PC-3 (cell line): ENCODE measurements around the gene VWA5A. TPM values are rescaled to one million over a fixed set of nuclear protein-coding genes. Genes with fewer than 3 reads are reported as not detected.
A peak's percentile ranks its signal among the peaks of the same experiment; 100 is the strongest.
"Not testable (repeated sequence)": the region's sequence is repeated elsewhere in the genome, so short reads cannot be mapped to it uniquely, and the experiment has no call there.

Experiments used
- ATAC-seq: fragments of 200-7000 bp; cut with Tn5 transposase; 2 replicates; pipeline ENCODE4 v1.9.1; 2020; ENCODE audit warnings: mild to moderate bottlenecking, moderate library complexity
- BruUV-seq: library from RNA; stranded (reverse); fragments of 400-500 nt; replicated peaks from 2 replicates; lab custom pipeline; 2021; lab: Mats Ljungman, UMichigan
- CTCF ChIA-PET: fragments of 300-600 bp; sonication (Branson Sonifier 250); formaldehyde crosslinking; loops from one replicate; lab custom pipeline; 2022; ENCODE audit warnings: antibody characterized with exemption; lab: Charles Lee
- POLR2A ChIA-PET: fragments of 300-600 bp; sonication (Branson Sonifier 250); formaldehyde crosslinking; loops from one replicate; lab custom pipeline; 2022; ENCODE audit warnings: antibody characterized with exemption; ENCODE audit not compliant: unreplicated experiment; lab: Charles Lee
- DNase-seq: peaks from one replicate; pipeline ENCODE4 v3.0.0-alpha.2; 2015
- H2AFZ ChIP-seq: fragments of 300-600 bp; sonication (generic); 2 replicates; pipeline ENCODE4 v1.6.0; 2016; ENCODE audit warnings: antibody characterized with exemption, low read length
- H3F3A ChIP-seq: fragments of 300-600 bp; sonication (generic); one replicate; pipeline ENCODE4 v1.6.0; 2017; ENCODE audit warnings: antibody characterized with exemption, low read length, control low read depth, mild to moderate bottlenecking; ENCODE audit not compliant: unreplicated experiment
- H3K27ac ChIP-seq: fragments of 300-600 bp; sonication (generic); 2 replicates; pipeline ENCODE4 v1.5.1; 2016; ENCODE audit warnings: mild to moderate bottlenecking, low read length
- H3K27me3 ChIP-seq: fragments of 300-600 bp; sonication (generic); 2 replicates; pipeline ENCODE4 v1.6.1; 2016; ENCODE audit warnings: low read length, mixed read lengths
- H3K36me3 ChIP-seq: fragments of 300-600 bp; sonication (generic); 2 replicates; pipeline ENCODE4 v1.6.1; 2016; ENCODE audit warnings: low read depth, mixed run types, low read length, mixed read lengths
- H3K4me1 ChIP-seq: fragments of 300-600 bp; sonication (generic); 2 replicates; pipeline ENCODE4 v1.5.1; 2016; ENCODE audit warnings: low read length; ENCODE audit not compliant: insufficient read depth
- H3K4me2 ChIP-seq: fragments of 300-600 bp; sonication (generic); 2 replicates; pipeline ENCODE4 v1.6.0; 2016; ENCODE audit warnings: low read length
- H3K4me3 ChIP-seq: fragments of 300-600 bp; sonication (generic); 2 replicates; pipeline ENCODE4 v1.5.1; 2016; ENCODE audit warnings: mild to moderate bottlenecking, low read length, mixed read lengths
- H3K79me2 ChIP-seq: fragments of 300-600 bp; sonication (generic); 2 replicates; pipeline ENCODE4 v1.6.1; 2017; ENCODE audit warnings: low read length, mixed read lengths
- H3K9ac ChIP-seq: fragments of 300-600 bp; sonication (generic); 2 replicates; pipeline ENCODE4 v1.6.0; 2016; ENCODE audit warnings: mild to moderate bottlenecking, low read length
- H3K9me2 ChIP-seq: fragments of 300-600 bp; sonication (generic); replicated peaks from 2 replicates; pipeline ENCODE4 v1.6.1; 2016; ENCODE audit warnings: mixed run types, low read length, mixed read lengths
- H3K9me3 ChIP-seq: fragments of 300-600 bp; sonication (generic); 2 replicates; pipeline ENCODE4 v1.6.1; 2016; ENCODE audit warnings: low read length, mixed read lengths
- H4K20me1 ChIP-seq: fragments of 300-600 bp; sonication (generic); 2 replicates; pipeline ENCODE4 v1.6.1; 2016; ENCODE audit warnings: low read length, mixed read lengths
- CTCF ChIP-seq: fragments of 300-600 bp; sonication (generic); conservative IDR thresholded peaks from 2 replicates; pipeline ENCODE4 v1.5.1; 2017; ENCODE audit warnings: antibody characterized with exemption, low read depth, mild to moderate bottlenecking, low read length
- EZH2 ChIP-seq: fragments of 300-600 bp; sonication (generic); IDR thresholded peaks from one replicate; pipeline ENCODE4 v1.6.1; 2017; ENCODE audit warnings: antibody characterized with exemption, mild to moderate bottlenecking, low read length; ENCODE audit not compliant: unreplicated experiment
- EZH2phosphoT487 ChIP-seq: fragments of 300-600 bp; sonication (generic); IDR thresholded peaks from 2 replicates; pipeline ENCODE4 v1.6.1; 2018; ENCODE audit warnings: mild to moderate bottlenecking, antibody characterized with exemption, low read length, borderline replicate concordance
- intact Hi-C: fragments of 100-400 bp; cut with micrococcal nuclease; formaldehyde crosslinking; loops from 2 replicates; pipeline ENCODE4 v1.9.0; 2023
- total RNA-seq: library from RNA; depleted of rRNA; stranded (reverse); fragments of >200 nt; gene quantifications from 2 replicates; pipeline ENCODE4 v1.2.3, GENCODE V29; 2014

VWA5A gene
- total RNA-seq, 1 experiment from 2014 or later = not detected

- TF ChIP-seq EZH2phosphoT487 = no peak
- no peak for TF ChIP-seq CTCF
- no peak for TF ChIP-seq EZH2
- H3K4me3 ChIP-seq = no peak overlapping the region
- no peak overlapping the region for H3K27ac ChIP-seq
- H3F3A ChIP-seq = no peaks in the 10 kb centered on the region
- peaks cover 37% of the 10 kb centered on the region for H3K27me3 ChIP-seq
- DNase-seq (no peak), ATAC-seq (no peak)
- no peak overlapping the region for H2AFZ ChIP-seq
- H4K20me1 ChIP-seq = no peaks in the 10 kb centered on the region
- no TSS peak for BruUV-seq
- H3K4me1 ChIP-seq = no peaks in the 10 kb centered on the region
- H3K9me2 ChIP-seq = no peaks in the 10 kb centered on the region
- ChIA-PET CTCF (no interaction called here), POLR2A (no interaction called here)
- intact Hi-C loops = no loop called here
- no peaks in the 10 kb centered on the region for H3K36me3 ChIP-seq
- no peak overlapping the region for H3K4me2 ChIP-seq
- no peaks in the 10 kb centered on the region for H3K9me3 ChIP-seq
- no peak overlapping the region for H3K9ac ChIP-seq
- no peaks in the 10 kb centered on the region for H3K79me2 ChIP-seq
These were observed 52.6 kb downstream of the VWA5A start for GRCh38 chr11:124167826-124168231.

- DNase-seq = no peak
- Histone ChIP-seq H3K27ac (no peak overlapping the region), H3K9ac (no peak overlapping the region), H3K27me3 (peaks cover 30% of the 10 kb centered on the region), H3K4me1 (no peaks in the 10 kb centered on the region), H3K36me3 (no peaks in the 10 kb centered on the region), H4K20me1 (no peaks in the 10 kb centered on the region), H3F3A (no peaks in the 10 kb centered on the region), H3K9me3 (no peaks in the 10 kb centered on the region), H3K9me2 (no peaks in the 10 kb centered on the region), H3K79me2 (no peaks in the 10 kb centered on the region), H2AFZ (no peak overlapping the region), H3K4me2 (no peak overlapping the region), H3K4me3 (no peak overlapping the region)
- ATAC-seq = no peak
- POLR2A ChIA-PET = no interaction called here
- TF ChIP-seq CTCF (no peak), EZH2 (no peak), EZH2phosphoT487 (no peak)
- intact Hi-C loops = no loop called here
- no TSS peak for BruUV-seq
- CTCF ChIA-PET = no interaction called here
These were observed 53.5 kb downstream of the VWA5A start for GRCh38 chr11:124168796-124169195.

GRCh38 chr11:124170315-124170714 lies 55.1 kb downstream of the VWA5A start:
- BruUV-seq, POLR2A ChIA-PET: not testable (repeated sequence)

More at GRCh38 chr11:124170315-124170714, 55.1 kb downstream of the VWA5A start:
- H3K79me2 ChIP-seq, DNase-seq, intact Hi-C loops, H3K9me3 ChIP-seq, H3K27ac ChIP-seq, CTCF ChIA-PET, H4K20me1 ChIP-seq, H3K4me1 ChIP-seq, H3K9ac ChIP-seq, H3F3A ChIP-seq, H3K36me3 ChIP-seq, H3K9me2 ChIP-seq, ATAC-seq: not testable (repeated sequence)
- Histone ChIP-seq H2AFZ (peak overlapping the region; percentile 69), H3K4me3 (peak overlapping the region; percentile 59; the same call in 1 of the 2 replicates), H3K27me3 (peaks cover 21% of the 10 kb centered on the region), H3K4me2 (peak overlapping the region; percentile 63; the same call in 1 of the 2 replicates)
